GM23338 (cell line): ENCODE measurements around the gene KLK10. TPM values are rescaled to one million over a fixed set of nuclear protein-coding genes. Genes with fewer than 3 reads are reported as not detected.

ENCODE experiments used
- ATAC-seq: fragments of 200-7000 bp; cut with Tn5 transposase; 3 replicates; pipeline ENCODE4 v1.9.1; 2020
- DNase-seq: peaks from one replicate; pipeline ENCODE4 v3.0.0-alpha.2; 2015; ENCODE audit warnings: low spot score
- H2AFZ ChIP-seq: fragments of 200-600 bp; sonication (generic); 2 replicates; pipeline ENCODE4 v1.8.0; 2016; ENCODE audit warnings: antibody characterized with exemption, mild to moderate bottlenecking, moderate library complexity
- H3F3A ChIP-seq: fragments of 200-600 bp; sonication (generic); replicated peaks from 2 replicates; pipeline ENCODE4 v1.8.0; 2017; ENCODE audit warnings: antibody characterized with exemption, mixed run types, low read depth
- H3K27ac ChIP-seq: fragments of 200-600 bp; sonication (generic); 2 replicates; pipeline ENCODE4 v1.6.1; 2016; ENCODE audit warnings: low read depth
- H3K27me3 ChIP-seq: fragments of 200-600 bp; sonication (generic); 2 replicates; pipeline ENCODE4 v1.8.0; 2016; ENCODE audit warnings: mild to moderate bottlenecking, mixed run types, moderate library complexity; ENCODE audit not compliant: insufficient read depth
- H3K36me3 ChIP-seq: fragments of 200-600 bp; sonication (generic); 2 replicates; pipeline ENCODE4 v1.8.0; 2016; ENCODE audit warnings: mild to moderate bottlenecking; ENCODE audit not compliant: insufficient read depth
- H3K4me1 ChIP-seq: fragments of 200-600 bp; sonication (generic); 2 replicates; pipeline ENCODE4 v1.8.0; 2016; ENCODE audit warnings: mild to moderate bottlenecking, moderate library complexity; ENCODE audit not compliant: insufficient read depth
- H3K4me2 ChIP-seq: fragments of 200-600 bp; sonication (generic); 2 replicates; pipeline ENCODE4 v1.7.1; 2017; ENCODE audit warnings: mixed run types
- H3K4me3 ChIP-seq: fragments of 200-600 bp; sonication (generic); 2 replicates; pipeline ENCODE4 v1.6.1; 2016; ENCODE audit warnings: mixed run types
- H3K79me2 ChIP-seq: fragments of 200-600 bp; sonication (generic); replicated peaks from 2 replicates; pipeline ENCODE4 v1.8.0; 2017; ENCODE audit warnings: mild to moderate bottlenecking; ENCODE audit not compliant: insufficient read depth
- H3K9me2 ChIP-seq: fragments of 200-600 bp; sonication (generic); 2 replicates; pipeline ENCODE4 v1.8.0; 2017; ENCODE audit not compliant: insufficient read depth
- H4K20me1 ChIP-seq: fragments of 200-600 bp; sonication (generic); replicated peaks from 2 replicates; pipeline ENCODE4 v1.8.0; 2017; ENCODE audit warnings: mild to moderate bottlenecking; ENCODE audit not compliant: insufficient read depth
- H3K27ac Mint-ChIP-seq: 2 replicates; pipeline ENCODE4 v1.8.0; 2020; ENCODE audit warnings: inconsistent platforms, mild to moderate bottlenecking, moderate library complexity, mixed read lengths
- H3K27me3 Mint-ChIP-seq: 3 replicates; pipeline ENCODE4 v1.8.0; 2022; ENCODE audit warnings: low read depth, mild to moderate bottlenecking, moderate library complexity, mixed read lengths, inconsistent platforms; ENCODE audit not compliant: insufficient read depth, poor library complexity
- H3K36me3 Mint-ChIP-seq: 3 replicates; pipeline ENCODE4 v1.8.0; 2021; ENCODE audit warnings: low read depth, mild to moderate bottlenecking, inconsistent platforms, moderate library complexity, mixed read lengths
- H3K4me1 Mint-ChIP-seq: 3 replicates; pipeline ENCODE4 v1.8.0; 2020; ENCODE audit warnings: mild to moderate bottlenecking, inconsistent platforms, mixed read lengths
- H3K4me3 Mint-ChIP-seq: 3 replicates; pipeline ENCODE4 v1.8.0; 2021; ENCODE audit warnings: moderate library complexity, mild to moderate bottlenecking, inconsistent platforms, mixed read lengths
- H3K9me3 Mint-ChIP-seq: 3 replicates; pipeline ENCODE4 v1.8.0; 2020; ENCODE audit warnings: moderate library complexity, mild to moderate bottlenecking, inconsistent platforms, mixed read lengths
- CREB1 ChIP-seq: fragments of 250-450 bp; sonication (Bioruptor Pico); IDR thresholded peaks from 2 replicates; pipeline ENCODE4 v1.5.0; 2020; ENCODE audit warnings: low read depth, mild to moderate bottlenecking, moderate library complexity
- EZH2 ChIP-seq: fragments of 200-600 bp; sonication (generic); IDR thresholded peaks from one replicate; pipeline ENCODE4 v1.8.0; 2017; ENCODE audit warnings: antibody characterized with exemption, mild to moderate bottlenecking, low read depth; ENCODE audit not compliant: unreplicated experiment
- EZH2phosphoT487 ChIP-seq: fragments of 200-600 bp; sonication (generic); IDR thresholded peaks from one replicate; pipeline ENCODE4 v1.8.1; 2018; ENCODE audit warnings: antibody characterized with exemption; ENCODE audit not compliant: unreplicated experiment
- NANOG ChIP-seq: IDR thresholded peaks from 2 replicates; pipeline ENCODE4 v1.6.1; 2016; ENCODE audit warnings: antibody characterized with exemption, borderline replicate concordance
- POLR2AphosphoS5 ChIP-seq: IDR thresholded peaks from 2 replicates; pipeline ENCODE4 v1.6.1; 2016; ENCODE audit warnings: antibody characterized with exemption, low read depth
- STAT1 ChIP-seq: IDR thresholded peaks from one replicate; pipeline ENCODE4 v1.6.1; 2016; ENCODE audit warnings: antibody characterized with exemption; ENCODE audit not compliant: unreplicated experiment
- ZNF114 ChIP-seq: fragments of 250-450 bp; sonication (Bioruptor Pico); IDR thresholded peaks from 2 replicates; pipeline ENCODE4 v1.5.0; 2020; ENCODE audit warnings: mild to moderate bottlenecking, moderate library complexity
- ZNF331 ChIP-seq: fragments of 250-450 bp; sonication (Bioruptor Pico); IDR thresholded peaks from 2 replicates; pipeline ENCODE4 v1.5.0; 2020; ENCODE audit warnings: low read depth, mild to moderate bottlenecking, moderate library complexity
- polyA plus RNA-seq: library from polyadenylated mRNA; unstranded; fragments of >200 nt; fragmentation: Nextera tagmentation; extraction: Ambion mirVana; gene quantifications from 2 replicates; pipeline ENCODE4 v1.2.1, GENCODE V29; 2016
- total RNA-seq: library from RNA; depleted of rRNA; stranded (reverse); fragments of >200 nt; shearing (Covaris generic); gene quantifications from 2 replicates; pipeline ENCODE4 v1.2.3, GENCODE V29; 2014
- TF ChIP-seq, protein P1 (sequence below): fragments of 250-450 bp; sonication (Bioruptor Pico); IDR thresholded peaks from 2 replicates; pipeline ENCODE4 v1.5.0; 2020; ENCODE audit warnings: mild to moderate bottlenecking, moderate library complexity
- TF ChIP-seq, protein P2 (sequence below): IDR thresholded peaks from one replicate; pipeline ENCODE4 v1.6.1; 2018; ENCODE audit warnings: antibody characterized with exemption; ENCODE audit not compliant: unreplicated experiment
- TF ChIP-seq, protein P3 (sequence below), 2 experiments: fragments of 200-600 bp in 1 of 2; sonication (generic) in 1 of 2; conservative IDR thresholded peaks; 2 replicates each; pipeline versions ENCODE4 v1.5.1 to v1.6.1; 2016 to 2017; ENCODE audit warnings: antibody characterized with exemption in 2 of 2, low read depth in 2 of 2, mild to moderate bottlenecking in 2 of 2, moderate library complexity in 1 of 2
- TF ChIP-seq, protein P4 (sequence below): IDR thresholded peaks from 2 replicates; pipeline ENCODE4 v1.6.1; 2016; ENCODE audit warnings: antibody characterized with exemption

KLK10 gene
- total and polyA plus RNA-seq, 2 experiments from 2014 or later = 6.1 to 6.6 TPM

DNA sequence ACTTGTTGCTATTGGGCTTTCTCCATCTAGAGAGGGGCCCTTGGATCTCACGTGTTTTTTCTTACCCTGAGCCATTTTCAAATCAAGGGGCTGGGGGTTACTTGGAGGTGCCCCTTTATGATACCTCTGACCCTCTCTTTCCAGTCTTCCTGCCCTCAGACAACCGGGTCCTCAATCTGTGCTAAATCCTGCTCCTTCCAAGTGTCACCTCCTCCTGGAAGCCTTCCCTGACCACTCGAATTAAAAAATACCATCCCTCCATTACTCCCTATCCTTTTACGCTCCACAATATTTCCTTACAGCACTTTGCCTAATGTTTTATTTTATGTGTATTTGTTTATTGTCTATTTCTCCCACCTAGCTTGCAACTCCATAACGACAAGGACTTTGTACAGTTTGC is 21.4 kb downstream of the KLK10 start:
- Mint-ChIP-seq H3K4me1 (peaks cover 19% of the 10 kb centered on the region), H3K4me3 (no peak overlapping the region), H3K36me3 (no peaks in the 10 kb centered on the region), H3K27me3 (peaks cover 26% of the 10 kb centered on the region), H3K9me3 (peaks cover 7% of the 10 kb centered on the region), H3K27ac (no peak overlapping the region)
- TF ChIP-seq ZNF331 (CRISPR knock-in tag) (no peak), EZH2phosphoT487 (no peak), EZH2 (no peak), ZNF114 (no peak), STAT1 (no peak), POLR2AphosphoS5 (no peak), CREB1 (no peak), NANOG (no peak)
- TF ChIP-seq, protein P1, sequence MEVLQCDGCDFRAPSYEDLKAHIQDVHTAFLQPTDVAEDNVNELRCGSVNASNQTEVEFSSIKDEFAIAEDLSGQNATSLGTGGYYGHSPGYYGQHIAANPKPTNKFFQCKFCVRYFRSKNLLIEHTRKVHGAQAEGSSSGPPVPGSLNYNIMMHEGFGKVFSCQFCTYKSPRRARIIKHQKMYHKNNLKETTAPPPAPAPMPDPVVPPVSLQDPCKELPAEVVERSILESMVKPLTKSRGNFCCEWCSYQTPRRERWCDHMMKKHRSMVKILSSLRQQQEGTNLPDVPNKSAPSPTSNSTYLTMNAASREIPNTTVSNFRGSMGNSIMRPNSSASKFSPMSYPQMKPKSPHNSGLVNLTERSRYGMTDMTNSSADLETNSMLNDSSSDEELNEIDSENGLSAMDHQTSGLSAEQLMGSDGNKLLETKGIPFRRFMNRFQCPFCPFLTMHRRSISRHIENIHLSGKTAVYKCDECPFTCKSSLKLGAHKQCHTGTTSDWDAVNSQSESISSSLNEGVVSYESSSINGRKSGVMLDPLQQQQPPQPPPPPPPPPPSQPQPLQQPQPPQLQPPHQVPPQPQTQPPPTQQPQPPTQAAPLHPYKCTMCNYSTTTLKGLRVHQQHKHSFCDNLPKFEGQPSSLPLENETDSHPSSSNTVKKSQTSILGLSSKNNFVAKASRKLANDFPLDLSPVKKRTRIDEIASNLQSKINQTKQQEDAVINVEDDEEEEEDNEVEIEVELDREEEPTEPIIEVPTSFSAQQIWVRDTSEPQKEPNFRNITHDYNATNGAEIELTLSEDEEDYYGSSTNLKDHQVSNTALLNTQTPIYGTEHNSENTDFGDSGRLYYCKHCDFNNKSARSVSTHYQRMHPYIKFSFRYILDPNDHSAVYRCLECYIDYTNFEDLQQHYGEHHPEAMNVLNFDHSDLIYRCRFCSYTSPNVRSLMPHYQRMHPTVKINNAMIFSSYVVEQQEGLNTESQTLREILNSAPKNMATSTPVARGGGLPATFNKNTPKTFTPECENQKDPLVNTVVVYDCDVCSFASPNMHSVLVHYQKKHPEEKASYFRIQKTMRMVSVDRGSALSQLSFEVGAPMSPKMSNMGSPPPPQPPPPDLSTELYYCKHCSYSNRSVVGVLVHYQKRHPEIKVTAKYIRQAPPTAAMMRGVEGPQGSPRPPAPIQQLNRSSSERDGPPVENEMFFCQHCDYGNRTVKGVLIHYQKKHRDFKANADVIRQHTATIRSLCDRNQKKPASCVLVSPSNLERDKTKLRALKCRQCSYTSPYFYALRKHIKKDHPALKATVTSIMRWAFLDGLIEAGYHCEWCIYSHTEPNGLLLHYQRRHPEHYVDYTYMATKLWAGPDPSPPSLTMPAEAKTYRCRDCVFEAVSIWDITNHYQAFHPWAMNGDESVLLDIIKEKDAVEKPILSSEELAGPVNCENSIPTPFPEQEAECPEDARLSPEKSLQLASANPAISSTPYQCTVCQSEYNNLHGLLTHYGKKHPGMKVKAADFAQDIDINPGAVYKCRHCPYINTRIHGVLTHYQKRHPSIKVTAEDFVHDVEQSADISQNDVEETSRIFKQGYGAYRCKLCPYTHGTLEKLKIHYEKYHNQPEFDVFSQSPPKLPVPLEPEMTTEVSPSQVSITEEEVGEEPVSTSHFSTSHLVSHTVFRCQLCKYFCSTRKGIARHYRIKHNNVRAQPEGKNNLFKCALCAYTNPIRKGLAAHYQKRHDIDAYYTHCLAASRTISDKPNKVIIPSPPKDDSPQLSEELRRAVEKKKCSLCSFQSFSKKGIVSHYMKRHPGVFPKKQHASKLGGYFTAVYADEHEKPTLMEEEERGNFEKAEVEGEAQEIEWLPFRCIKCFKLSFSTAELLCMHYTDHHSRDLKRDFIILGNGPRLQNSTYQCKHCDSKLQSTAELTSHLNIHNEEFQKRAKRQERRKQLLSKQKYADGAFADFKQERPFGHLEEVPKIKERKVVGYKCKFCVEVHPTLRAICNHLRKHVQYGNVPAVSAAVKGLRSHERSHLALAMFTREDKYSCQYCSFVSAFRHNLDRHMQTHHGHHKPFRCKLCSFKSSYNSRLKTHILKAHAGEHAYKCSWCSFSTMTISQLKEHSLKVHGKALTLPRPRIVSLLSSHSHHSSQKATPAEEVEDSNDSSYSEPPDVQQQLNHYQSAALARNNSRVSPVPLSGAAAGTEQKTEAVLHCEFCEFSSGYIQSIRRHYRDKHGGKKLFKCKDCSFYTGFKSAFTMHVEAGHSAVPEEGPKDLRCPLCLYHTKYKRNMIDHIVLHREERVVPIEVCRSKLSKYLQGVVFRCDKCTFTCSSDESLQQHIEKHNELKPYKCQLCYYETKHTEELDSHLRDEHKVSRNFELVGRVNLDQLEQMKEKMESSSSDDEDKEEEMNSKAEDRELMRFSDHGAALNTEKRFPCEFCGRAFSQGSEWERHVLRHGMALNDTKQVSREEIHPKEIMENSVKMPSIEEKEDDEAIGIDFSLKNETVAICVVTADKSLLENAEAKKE (CRISPR knock-in tag) = no peak
- TF ChIP-seq, protein P2, sequence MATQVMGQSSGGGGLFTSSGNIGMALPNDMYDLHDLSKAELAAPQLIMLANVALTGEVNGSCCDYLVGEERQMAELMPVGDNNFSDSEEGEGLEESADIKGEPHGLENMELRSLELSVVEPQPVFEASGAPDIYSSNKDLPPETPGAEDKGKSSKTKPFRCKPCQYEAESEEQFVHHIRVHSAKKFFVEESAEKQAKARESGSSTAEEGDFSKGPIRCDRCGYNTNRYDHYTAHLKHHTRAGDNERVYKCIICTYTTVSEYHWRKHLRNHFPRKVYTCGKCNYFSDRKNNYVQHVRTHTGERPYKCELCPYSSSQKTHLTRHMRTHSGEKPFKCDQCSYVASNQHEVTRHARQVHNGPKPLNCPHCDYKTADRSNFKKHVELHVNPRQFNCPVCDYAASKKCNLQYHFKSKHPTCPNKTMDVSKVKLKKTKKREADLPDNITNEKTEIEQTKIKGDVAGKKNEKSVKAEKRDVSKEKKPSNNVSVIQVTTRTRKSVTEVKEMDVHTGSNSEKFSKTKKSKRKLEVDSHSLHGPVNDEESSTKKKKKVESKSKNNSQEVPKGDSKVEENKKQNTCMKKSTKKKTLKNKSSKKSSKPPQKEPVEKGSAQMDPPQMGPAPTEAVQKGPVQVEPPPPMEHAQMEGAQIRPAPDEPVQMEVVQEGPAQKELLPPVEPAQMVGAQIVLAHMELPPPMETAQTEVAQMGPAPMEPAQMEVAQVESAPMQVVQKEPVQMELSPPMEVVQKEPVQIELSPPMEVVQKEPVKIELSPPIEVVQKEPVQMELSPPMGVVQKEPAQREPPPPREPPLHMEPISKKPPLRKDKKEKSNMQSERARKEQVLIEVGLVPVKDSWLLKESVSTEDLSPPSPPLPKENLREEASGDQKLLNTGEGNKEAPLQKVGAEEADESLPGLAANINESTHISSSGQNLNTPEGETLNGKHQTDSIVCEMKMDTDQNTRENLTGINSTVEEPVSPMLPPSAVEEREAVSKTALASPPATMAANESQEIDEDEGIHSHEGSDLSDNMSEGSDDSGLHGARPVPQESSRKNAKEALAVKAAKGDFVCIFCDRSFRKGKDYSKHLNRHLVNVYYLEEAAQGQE = no peak
- TF ChIP-seq, protein P3, sequence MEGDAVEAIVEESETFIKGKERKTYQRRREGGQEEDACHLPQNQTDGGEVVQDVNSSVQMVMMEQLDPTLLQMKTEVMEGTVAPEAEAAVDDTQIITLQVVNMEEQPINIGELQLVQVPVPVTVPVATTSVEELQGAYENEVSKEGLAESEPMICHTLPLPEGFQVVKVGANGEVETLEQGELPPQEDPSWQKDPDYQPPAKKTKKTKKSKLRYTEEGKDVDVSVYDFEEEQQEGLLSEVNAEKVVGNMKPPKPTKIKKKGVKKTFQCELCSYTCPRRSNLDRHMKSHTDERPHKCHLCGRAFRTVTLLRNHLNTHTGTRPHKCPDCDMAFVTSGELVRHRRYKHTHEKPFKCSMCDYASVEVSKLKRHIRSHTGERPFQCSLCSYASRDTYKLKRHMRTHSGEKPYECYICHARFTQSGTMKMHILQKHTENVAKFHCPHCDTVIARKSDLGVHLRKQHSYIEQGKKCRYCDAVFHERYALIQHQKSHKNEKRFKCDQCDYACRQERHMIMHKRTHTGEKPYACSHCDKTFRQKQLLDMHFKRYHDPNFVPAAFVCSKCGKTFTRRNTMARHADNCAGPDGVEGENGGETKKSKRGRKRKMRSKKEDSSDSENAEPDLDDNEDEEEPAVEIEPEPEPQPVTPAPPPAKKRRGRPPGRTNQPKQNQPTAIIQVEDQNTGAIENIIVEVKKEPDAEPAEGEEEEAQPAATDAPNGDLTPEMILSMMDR (conservative IDR thresholded peaks at IDR 0.05; ENCODE audit: low read depth in 2 of 2) = no peak
- TF ChIP-seq, protein P4, sequence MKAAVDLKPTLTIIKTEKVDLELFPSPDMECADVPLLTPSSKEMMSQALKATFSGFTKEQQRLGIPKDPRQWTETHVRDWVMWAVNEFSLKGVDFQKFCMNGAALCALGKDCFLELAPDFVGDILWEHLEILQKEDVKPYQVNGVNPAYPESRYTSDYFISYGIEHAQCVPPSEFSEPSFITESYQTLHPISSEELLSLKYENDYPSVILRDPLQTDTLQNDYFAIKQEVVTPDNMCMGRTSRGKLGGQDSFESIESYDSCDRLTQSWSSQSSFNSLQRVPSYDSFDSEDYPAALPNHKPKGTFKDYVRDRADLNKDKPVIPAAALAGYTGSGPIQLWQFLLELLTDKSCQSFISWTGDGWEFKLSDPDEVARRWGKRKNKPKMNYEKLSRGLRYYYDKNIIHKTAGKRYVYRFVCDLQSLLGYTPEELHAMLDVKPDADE = no peak
- Histone ChIP-seq H3K4me2 (no peak overlapping the region), H3K79me2 (no peaks in the 10 kb centered on the region), H3F3A (no peaks in the 10 kb centered on the region), H3K9me2 (no peaks in the 10 kb centered on the region), H3K27ac (no peak overlapping the region), H3K4me1 (peaks cover 15% of the 10 kb centered on the region), H3K4me3 (no peak overlapping the region), H3K27me3 (no peaks in the 10 kb centered on the region), H2AFZ (no peak overlapping the region), H4K20me1 (no peaks in the 10 kb centered on the region), H3K36me3 (no peaks in the 10 kb centered on the region)
- no peak for DNase-seq
- ATAC-seq = no peak
